K562 (cell line): ENCODE data around the gene ARHGAP26.

Source experiments
- CHD2 ChIP-seq: IDR thresholded peaks from 2 replicates; pipeline ENCODE4 v1.6.1; 2011; ENCODE audit warnings: low read depth, low read length
- TF ChIP-seq, protein P1 (sequence below), 3 experiments: IDR thresholded peaks in 2 of 3; conservative IDR thresholded peaks in 1 of 3; 2 replicates each; pipeline ENCODE4 v1.5.1; 2011 to 2012; ENCODE audit warnings: low read length in 3 of 3, mild to moderate bottlenecking in 3 of 3, control low read depth in 2 of 3, improper control_type of control experiment in 1 of 3, inconsistent platforms in 1 of 3, low read depth in 1 of 3, mixed read lengths in 1 of 3, moderate library complexity in 1 of 3; ENCODE audit not compliant: insufficient read depth in 2 of 3
- TF ChIP-seq, protein P2 (sequence below): fragments of 250-450 bp; sonication (Bioruptor Pico); IDR thresholded peaks from 2 replicates; pipeline ENCODE4 v1.4.0; 2020; ENCODE audit warnings: mild to moderate bottlenecking, moderate library complexity, borderline replicate concordance
- TF ChIP-seq, protein P3 (sequence below): fragments of 250-450 bp; sonication (Bioruptor Pico); IDR thresholded peaks from 2 replicates; pipeline ENCODE4 v1.4.0; 2020; ENCODE audit warnings: mild to moderate bottlenecking

DNA sequence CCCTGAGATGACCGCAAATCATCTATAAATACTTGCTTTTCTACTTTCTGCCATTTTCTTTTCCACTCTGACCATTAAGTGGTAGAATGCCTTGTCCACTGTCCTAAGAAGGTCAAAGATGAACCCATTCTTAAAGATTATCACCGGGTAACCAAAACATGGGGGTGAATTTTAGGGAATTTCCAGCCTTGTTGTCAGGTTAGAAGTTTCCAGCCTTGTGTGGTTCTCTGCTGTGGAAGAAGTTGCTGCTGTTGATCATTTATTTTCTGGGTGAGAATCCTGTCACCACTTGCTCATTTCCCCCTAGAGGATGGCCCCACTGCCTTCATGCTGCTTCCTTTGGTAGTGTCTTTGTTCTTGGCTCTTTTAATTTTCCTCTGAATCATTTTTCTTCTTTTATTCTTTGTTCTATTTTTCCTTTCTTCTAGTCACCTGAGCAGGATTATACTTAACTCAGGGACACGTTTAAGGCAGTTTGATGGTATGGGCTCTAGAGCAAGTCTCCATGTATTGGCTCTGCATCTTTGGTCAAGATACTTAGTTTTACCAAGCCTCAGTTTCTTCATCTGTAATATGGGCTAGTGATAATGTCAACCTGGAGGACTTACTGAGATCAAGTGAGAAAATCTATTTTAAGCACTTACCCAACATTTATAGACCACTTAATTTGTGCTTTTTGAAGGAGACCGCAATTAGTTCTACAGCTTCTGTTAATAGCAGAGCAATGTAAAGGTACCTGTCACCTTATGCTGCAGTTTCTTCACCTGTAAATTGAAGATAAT is 266.2 kb downstream of the ARHGAP26 start:
- TF ChIP-seq, protein P1, sequence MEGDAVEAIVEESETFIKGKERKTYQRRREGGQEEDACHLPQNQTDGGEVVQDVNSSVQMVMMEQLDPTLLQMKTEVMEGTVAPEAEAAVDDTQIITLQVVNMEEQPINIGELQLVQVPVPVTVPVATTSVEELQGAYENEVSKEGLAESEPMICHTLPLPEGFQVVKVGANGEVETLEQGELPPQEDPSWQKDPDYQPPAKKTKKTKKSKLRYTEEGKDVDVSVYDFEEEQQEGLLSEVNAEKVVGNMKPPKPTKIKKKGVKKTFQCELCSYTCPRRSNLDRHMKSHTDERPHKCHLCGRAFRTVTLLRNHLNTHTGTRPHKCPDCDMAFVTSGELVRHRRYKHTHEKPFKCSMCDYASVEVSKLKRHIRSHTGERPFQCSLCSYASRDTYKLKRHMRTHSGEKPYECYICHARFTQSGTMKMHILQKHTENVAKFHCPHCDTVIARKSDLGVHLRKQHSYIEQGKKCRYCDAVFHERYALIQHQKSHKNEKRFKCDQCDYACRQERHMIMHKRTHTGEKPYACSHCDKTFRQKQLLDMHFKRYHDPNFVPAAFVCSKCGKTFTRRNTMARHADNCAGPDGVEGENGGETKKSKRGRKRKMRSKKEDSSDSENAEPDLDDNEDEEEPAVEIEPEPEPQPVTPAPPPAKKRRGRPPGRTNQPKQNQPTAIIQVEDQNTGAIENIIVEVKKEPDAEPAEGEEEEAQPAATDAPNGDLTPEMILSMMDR (IDR thresholded peaks at IDR 0.05 in 2 of 3, conservative IDR thresholded peaks at IDR 0.05 in 1 of 3; ENCODE audit: insufficient read depth in 2 of 3, low read depth in 1 of 3, low read length in 3 of 3): no peak
- TF ChIP-seq, protein P2, sequence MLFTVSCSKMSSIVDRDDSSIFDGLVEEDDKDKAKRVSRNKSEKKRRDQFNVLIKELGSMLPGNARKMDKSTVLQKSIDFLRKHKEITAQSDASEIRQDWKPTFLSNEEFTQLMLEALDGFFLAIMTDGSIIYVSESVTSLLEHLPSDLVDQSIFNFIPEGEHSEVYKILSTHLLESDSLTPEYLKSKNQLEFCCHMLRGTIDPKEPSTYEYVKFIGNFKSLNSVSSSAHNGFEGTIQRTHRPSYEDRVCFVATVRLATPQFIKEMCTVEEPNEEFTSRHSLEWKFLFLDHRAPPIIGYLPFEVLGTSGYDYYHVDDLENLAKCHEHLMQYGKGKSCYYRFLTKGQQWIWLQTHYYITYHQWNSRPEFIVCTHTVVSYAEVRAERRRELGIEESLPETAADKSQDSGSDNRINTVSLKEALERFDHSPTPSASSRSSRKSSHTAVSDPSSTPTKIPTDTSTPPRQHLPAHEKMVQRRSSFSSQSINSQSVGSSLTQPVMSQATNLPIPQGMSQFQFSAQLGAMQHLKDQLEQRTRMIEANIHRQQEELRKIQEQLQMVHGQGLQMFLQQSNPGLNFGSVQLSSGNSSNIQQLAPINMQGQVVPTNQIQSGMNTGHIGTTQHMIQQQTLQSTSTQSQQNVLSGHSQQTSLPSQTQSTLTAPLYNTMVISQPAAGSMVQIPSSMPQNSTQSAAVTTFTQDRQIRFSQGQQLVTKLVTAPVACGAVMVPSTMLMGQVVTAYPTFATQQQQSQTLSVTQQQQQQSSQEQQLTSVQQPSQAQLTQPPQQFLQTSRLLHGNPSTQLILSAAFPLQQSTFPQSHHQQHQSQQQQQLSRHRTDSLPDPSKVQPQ (CRISPR knock-in tag): no peak
- no peak for TF ChIP-seq CHD2
- TF ChIP-seq, protein P3, sequence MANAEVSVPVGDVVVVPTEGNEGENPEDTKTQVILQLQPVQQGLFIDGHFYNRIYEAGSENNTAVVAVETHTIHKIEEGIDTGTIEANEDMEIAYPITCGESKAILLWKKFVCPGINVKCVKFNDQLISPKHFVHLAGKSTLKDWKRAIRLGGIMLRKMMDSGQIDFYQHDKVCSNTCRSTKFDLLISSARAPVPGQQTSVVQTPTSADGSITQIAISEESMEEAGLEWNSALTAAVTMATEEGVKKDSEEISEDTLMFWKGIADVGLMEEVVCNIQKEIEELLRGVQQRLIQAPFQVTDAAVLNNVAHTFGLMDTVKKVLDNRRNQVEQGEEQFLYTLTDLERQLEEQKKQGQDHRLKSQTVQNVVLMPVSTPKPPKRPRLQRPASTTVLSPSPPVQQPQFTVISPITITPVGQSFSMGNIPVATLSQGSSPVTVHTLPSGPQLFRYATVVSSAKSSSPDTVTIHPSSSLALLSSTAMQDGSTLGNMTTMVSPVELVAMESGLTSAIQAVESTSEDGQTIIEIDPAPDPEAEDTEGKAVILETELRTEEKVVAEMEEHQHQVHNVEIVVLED (CRISPR knock-in tag): no peak
